Panc1 (cell line): ENCODE results near the gene PCSK5. TPM values are rescaled to one million over a fixed set of nuclear protein-coding genes. Genes with fewer than 3 reads are reported as not detected.

Experiments used
- ATAC-seq: fragments of 200-7000 bp; cut with Tn5 transposase; 2 replicates; pipeline ENCODE4 v1.9.1; 2020; ENCODE audit warnings: mild to moderate bottlenecking, moderate library complexity
- BruUV-seq: library from RNA; stranded (reverse); fragments of 400-500 nt; replicated peaks from 2 replicates; lab custom pipeline; 2021; lab: Mats Ljungman, UMichigan
- CTCF ChIA-PET: fragments of 300-600 bp; sonication (Branson Sonifier 250); formaldehyde crosslinking; loops from one replicate; lab custom pipeline; 2022; ENCODE audit warnings: antibody characterized with exemption; lab: Charles Lee
- POLR2A ChIA-PET: fragments of 300-600 bp; sonication (Branson Sonifier 250); formaldehyde crosslinking; loops from one replicate; lab custom pipeline; 2022; ENCODE audit warnings: antibody characterized with exemption; lab: Charles Lee
- DNase-seq: peaks from one replicate; pipeline ENCODE4 v3.0.0-alpha.2; 2010; ENCODE audit warnings: low read depth, low spot score
- H3K27ac ChIP-seq: 2 replicates; pipeline ENCODE4 v1.5.1; 2011; ENCODE audit warnings: mild to moderate bottlenecking, low read length, inconsistent platforms
- H3K27me3 ChIP-seq: fragments of 200-500 bp; sonication (Bioruptor generic); 2 replicates; pipeline ENCODE4 v1.6.0; 2014; ENCODE audit warnings: low read length, inconsistent platforms; ENCODE audit not compliant: control insufficient read depth, insufficient read depth
- H3K36me3 ChIP-seq: fragments of 200-500 bp; sonication (Bioruptor generic); 2 replicates; pipeline ENCODE4 v1.5.1; 2014; ENCODE audit warnings: inconsistent platforms, mild to moderate bottlenecking, low read length, moderate library complexity; ENCODE audit not compliant: control insufficient read depth, insufficient read depth
- H3K4me1 ChIP-seq: 2 replicates; pipeline ENCODE4 v1.5.1; 2011; ENCODE audit warnings: inconsistent platforms, mild to moderate bottlenecking, low read length, moderate library complexity; ENCODE audit not compliant: control insufficient read depth, insufficient read depth
- H3K4me3 ChIP-seq, 2 experiments: 2 replicates each; pipeline ENCODE4 v1.5.1; 2011 to 2012; ENCODE audit warnings: low read depth in 2 of 2, low read length in 2 of 2, mild to moderate bottlenecking in 2 of 2, inconsistent platforms in 1 of 2, moderate library complexity in 1 of 2
- H3K9me3 ChIP-seq: fragments of 200-500 bp; sonication (Bioruptor generic); 2 replicates; pipeline ENCODE4 v1.5.1; 2014; ENCODE audit warnings: low read depth, mild to moderate bottlenecking, inconsistent platforms, low read length, moderate library complexity; ENCODE audit not compliant: control insufficient read depth, insufficient read depth
- CTCF ChIP-seq: fragments of 450-650 bp; IDR thresholded peaks from 2 replicates; pipeline ENCODE4 v1.5.1; 2017; ENCODE audit warnings: mild to moderate bottlenecking
- POLR2AphosphoS5 ChIP-seq: IDR thresholded peaks from 2 replicates; pipeline ENCODE4 v1.6.1; 2012; ENCODE audit warnings: mild to moderate bottlenecking, low read depth, low read length, moderate library complexity
- REST ChIP-seq, 2 experiments: IDR thresholded peaks; 2 replicates each; pipeline ENCODE4 v1.6.1; 2011 to 2012; ENCODE audit warnings: low read depth in 2 of 2, control low read depth in 1 of 2, low read length in 1 of 2, mild to moderate bottlenecking in 1 of 2, moderate library complexity in 1 of 2; ENCODE audit not compliant: insufficient read depth in 1 of 2
- SIN3A ChIP-seq: IDR thresholded peaks from 2 replicates; pipeline ENCODE4 v1.6.1; 2012; ENCODE audit warnings: low read depth, mild to moderate bottlenecking, low read length, moderate library complexity, borderline replicate concordance; ENCODE audit not compliant: insufficient read depth
- TCF7L2 ChIP-seq: IDR thresholded peaks from 2 replicates; pipeline ENCODE4 v1.6.1; 2011; ENCODE audit warnings: mild to moderate bottlenecking, low read depth, low read length, inconsistent platforms
- in situ Hi-C: cut with HindIII; loops from 2 replicates; pipeline ENCODE4 v1.10.0; 2016; ENCODE audit warnings: low sequenced_read_pairs, low pct_unique_long_range_greater_than_20kb
- intact Hi-C: fragments of 100-400 bp; cut with micrococcal nuclease; formaldehyde crosslinking; loops from one replicate; pipeline ENCODE4 v1.10.0; 2022; ENCODE audit not compliant: unreplicated experiment
- total RNA-seq: library from RNA; stranded (reverse); gene quantifications from one replicate; pipeline ENCODE4 v1.2.1, GENCODE V29; 2021; ENCODE audit not compliant: unreplicated experiment

Gene PCSK5
- total RNA-seq, 1 experiment from 2014 or later: 0.21 TPM

DNA sequence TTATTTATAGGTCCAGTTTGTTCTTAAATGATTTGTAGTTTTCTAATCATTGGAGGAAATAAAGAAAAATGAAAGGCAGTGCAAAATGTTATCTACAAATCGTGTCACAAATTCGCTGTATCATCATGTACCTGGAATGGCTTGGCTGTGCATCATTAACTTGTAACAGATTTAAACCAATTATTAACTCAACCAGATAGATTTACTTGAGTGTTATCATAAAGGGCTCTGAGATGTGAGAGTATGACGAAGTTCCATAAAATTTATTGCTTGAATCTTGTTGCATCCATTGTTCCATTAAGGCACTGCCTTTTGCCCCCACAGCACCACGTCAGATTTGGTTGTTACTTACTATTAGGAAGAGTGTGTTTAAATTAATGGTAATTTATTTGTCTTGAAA is 23.5 kb downstream of the PCSK5 start:
- Histone ChIP-seq H3K4me1 (no peaks in the 10 kb centered on the region), H3K9me3 (no peaks in the 10 kb centered on the region), H3K36me3 (no peaks in the 10 kb centered on the region), H3K27ac (no peak overlapping the region), H3K4me3 (no peak overlapping the region), H3K27me3 (no peaks in the 10 kb centered on the region)
- ATAC-seq: no peak
- CTCF ChIA-PET: no interaction called here
- TF ChIP-seq REST (IDR thresholded peaks at IDR 0.05; ENCODE audit: insufficient read depth in 1 of 2, low read depth in 2 of 2, low read length in 1 of 2): no peak
- TF ChIP-seq TCF7L2: no peak
- no peak for TF ChIP-seq POLR2AphosphoS5
- no peak for TF ChIP-seq SIN3A
- no peak for TF ChIP-seq CTCF
- intact Hi-C loops: no loop called here
- POLR2A ChIA-PET: no interaction called here
- BruUV-seq: no TSS peak
- in situ Hi-C loops: no loop called here
- no peak for DNase-seq

- ATAC-seq: no peak
- Histone ChIP-seq H3K4me3 (no peak overlapping the region), H3K9me3 (no peaks in the 10 kb centered on the region), H3K27ac (no peak overlapping the region), H3K36me3 (no peaks in the 10 kb centered on the region), H3K4me1 (no peaks in the 10 kb centered on the region), H3K27me3 (no peaks in the 10 kb centered on the region)
- CTCF ChIA-PET: no interaction called here
- in situ Hi-C loops: no loop called here
- no peak for TF ChIP-seq REST (IDR thresholded peaks at IDR 0.05; ENCODE audit: insufficient read depth in 1 of 2, low read depth in 2 of 2, low read length in 1 of 2)
- no peak for TF ChIP-seq SIN3A
- TF ChIP-seq POLR2AphosphoS5: no peak
- no peak for TF ChIP-seq TCF7L2
- no peak for TF ChIP-seq CTCF
- POLR2A ChIA-PET: no interaction called here
- intact Hi-C loops: no loop called here
- BruUV-seq: no TSS peak
- DNase-seq: no peak
These were observed 24.5 kb downstream of the PCSK5 start for GRCh38 chr9:75914883-75915452.
